ENCODE measurements around the gene TPX2. TPM values are rescaled to one million over a fixed set of nuclear protein-coding genes. Genes with fewer than 3 reads are reported as not detected.

The TPX2 gene
- total and polyA plus RNA-seq, 2 donors (not counting 3 experiments of a cell fraction or from before 2014, with no cell fraction given) = 24.8 to 114 TPM

DNA sequence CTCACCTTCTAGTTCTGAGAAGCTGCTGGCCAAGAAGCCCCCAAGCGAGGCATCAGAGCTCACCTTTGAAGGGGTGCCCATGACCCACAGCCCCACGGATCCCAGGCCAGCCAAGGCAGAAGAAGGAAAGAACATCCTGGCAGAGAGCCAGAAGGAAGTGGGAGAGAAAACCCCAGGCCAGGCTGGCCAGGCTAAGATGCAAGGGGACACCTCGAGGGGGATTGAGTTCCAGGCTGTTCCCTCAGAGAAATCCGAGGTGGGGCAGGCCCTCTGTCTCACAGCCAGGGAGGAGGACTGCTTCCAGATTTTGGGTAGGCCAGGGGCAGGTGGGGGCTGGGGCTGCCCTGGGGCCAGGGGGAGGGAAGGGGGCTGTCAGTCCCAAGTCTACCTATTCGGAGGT, 82.3 kb downstream of the TPX2 start:
- Histone ChIP-seq H3K4me2 (ENCODE audit: insufficient read depth, low read length) (no peak overlapping the region), H3K9me3 (replicated peaks; ENCODE audit: control insufficient read depth, insufficient read depth, low read length) (no peaks in the 10 kb centered on the region), H3K27ac (ENCODE audit: insufficient read depth, low read depth, low read length) (no peak overlapping the region), H3K4me3 (replicated peaks in 1 of 3; ENCODE audit: insufficient read depth in 1 of 3, low read depth in 1 of 3, low read length in 3 of 3) (no peak overlapping the region), H3K4me1 (ENCODE audit: control insufficient read depth, extremely low read depth, insufficient read depth, low read length) (peaks cover 22% of the 10 kb centered on the region), H2AFZ (ENCODE audit: low read depth, low read length) (no peak overlapping the region), H4K20me1 (replicated peaks; ENCODE audit: control insufficient read depth, extremely low read depth, insufficient read depth, low read length) (no peaks in the 10 kb centered on the region), H3K36me3 (ENCODE audit: control insufficient read depth in 2 of 2, extremely low read depth in 1 of 2, insufficient read depth in 2 of 2, low read length in 2 of 2) (no peaks in the 10 kb centered on the region), H3K9ac (replicated peaks; ENCODE audit: extremely low read depth, insufficient read depth, low read length) (no peak overlapping the region), H3K9me1 (replicated peaks; ENCODE audit: control insufficient read depth, extremely low read depth, insufficient read depth, low read length) (no peaks in the 10 kb centered on the region), H3K27me3 (ENCODE audit: control insufficient read depth in 2 of 2, insufficient read depth in 2 of 2, low read length in 2 of 2) (no peaks in the 10 kb centered on the region), H3K79me2 (ENCODE audit: control insufficient read depth, insufficient read depth, low read length) (no peaks in the 10 kb centered on the region)
- intact Hi-C loops (cut with micrococcal nuclease) (no loop called here), dilution Hi-C loops (cut with MboI; ENCODE audit: extremely low pct_ligation_motif_present, low sequenced_read_pairs) (no loop called here)
- no TSS peak for BruUV-seq (replicated peaks)
- ChIA-PET POLR2A (no interaction called here), CTCF (interaction anchor here (2.5 to 25.3 kb wide), 4 partner anchors 29 to 270 kb away, joined by 27 to 619 read pairs (median 59); partner anchors contain the start of genes FOXS1 and PDRG1)
- FAIRE-seq (no peak), DNase-seq (ENCODE audit: low read depth, low spot score) (no peak)
- TF ChIP-seq EZH2 (IDR thresholded peaks at IDR 0.05; ENCODE audit: borderline replicate concordance, low read depth, low read length, severe bottlenecking) (no peak), MAX (IDR thresholded peaks at IDR 0.05; ENCODE audit: insufficient read depth, insufficient read length) (no peak), MYC (IDR thresholded peaks at IDR 0.05; ENCODE audit: low read depth, low read length) (no peak), GATA2 (IDR thresholded peaks at IDR 0.05; ENCODE audit: insufficient read depth, insufficient read length, low read depth, low read length) (no peak), POLR2A (IDR thresholded peaks at IDR 0.05; ENCODE audit: low read depth, low read length) (no peak), FOS (IDR thresholded peaks at IDR 0.05; ENCODE audit: borderline replicate concordance, insufficient read depth, low read length) (no peak), POLR2AphosphoS5 (IDR thresholded peaks at IDR 0.05; ENCODE audit: insufficient read depth, low read depth, low read length) (no peak), JUN (IDR thresholded peaks at IDR 0.05; ENCODE audit: borderline replicate concordance, insufficient read depth, insufficient read length, low read depth) (no peak)
- TF ChIP-seq, protein P1, sequence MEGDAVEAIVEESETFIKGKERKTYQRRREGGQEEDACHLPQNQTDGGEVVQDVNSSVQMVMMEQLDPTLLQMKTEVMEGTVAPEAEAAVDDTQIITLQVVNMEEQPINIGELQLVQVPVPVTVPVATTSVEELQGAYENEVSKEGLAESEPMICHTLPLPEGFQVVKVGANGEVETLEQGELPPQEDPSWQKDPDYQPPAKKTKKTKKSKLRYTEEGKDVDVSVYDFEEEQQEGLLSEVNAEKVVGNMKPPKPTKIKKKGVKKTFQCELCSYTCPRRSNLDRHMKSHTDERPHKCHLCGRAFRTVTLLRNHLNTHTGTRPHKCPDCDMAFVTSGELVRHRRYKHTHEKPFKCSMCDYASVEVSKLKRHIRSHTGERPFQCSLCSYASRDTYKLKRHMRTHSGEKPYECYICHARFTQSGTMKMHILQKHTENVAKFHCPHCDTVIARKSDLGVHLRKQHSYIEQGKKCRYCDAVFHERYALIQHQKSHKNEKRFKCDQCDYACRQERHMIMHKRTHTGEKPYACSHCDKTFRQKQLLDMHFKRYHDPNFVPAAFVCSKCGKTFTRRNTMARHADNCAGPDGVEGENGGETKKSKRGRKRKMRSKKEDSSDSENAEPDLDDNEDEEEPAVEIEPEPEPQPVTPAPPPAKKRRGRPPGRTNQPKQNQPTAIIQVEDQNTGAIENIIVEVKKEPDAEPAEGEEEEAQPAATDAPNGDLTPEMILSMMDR (IDR thresholded peaks at IDR 0.05; ENCODE audit: extremely low read depth in 1 of 2, insufficient read depth in 1 of 2, low read depth in 1 of 2, low read length in 2 of 2) = no peak

Measured in endothelial cell of umbilical vein (primary cell).